ENCODE results near the gene CAMTA2. TPM values are rescaled to one million over a fixed set of nuclear protein-coding genes. Genes with fewer than 3 reads are reported as not detected.

CAMTA2 gene
- total RNA-seq, 1 experiment from 2014 or later: 51.1 TPM

GRCh38 chr17:4972752-4973151 is 14.7 kb downstream of the CAMTA2 start:
- H3K9me2 ChIP-seq (ENCODE audit: insufficient read depth): no peaks in the 10 kb centered on the region
- no TSS peak for BruUV-seq (replicated peaks)
- no peak overlapping the region for H3K27ac ChIP-seq
- ChIA-PET POLR2A (ENCODE audit: unreplicated experiment) (interaction anchor here (0.7 kb wide), 1 partner anchor 311 kb away, joined by 6 read pairs; no protein-coding TSS in a partner anchor), CTCF (no interaction called here)
- H3K4me1 ChIP-seq (replicated peaks; ENCODE audit: insufficient read depth): peaks cover 11% of the 10 kb centered on the region
- H3K27me3 ChIP-seq (ENCODE audit: insufficient read depth, low read depth): no peaks in the 10 kb centered on the region
- H3K4me2 ChIP-seq: no peak overlapping the region
- H3K4me3 ChIP-seq: no peak overlapping the region
- H2AFZ ChIP-seq: no peak overlapping the region
- peaks cover 30% of the 10 kb centered on the region; the same call in 1 of the 2 replicates for H3F3A ChIP-seq (ENCODE audit: insufficient read depth, low read depth)
- H3K9me3 ChIP-seq (ENCODE audit: insufficient read depth, low read depth): no peaks in the 10 kb centered on the region
- H3K36me3 ChIP-seq (ENCODE audit: low read depth): no peaks in the 10 kb centered on the region; the same call in 1 of the 2 replicates
- H3K79me2 ChIP-seq (ENCODE audit: low read depth): peaks cover 34% of the 10 kb centered on the region
- no peak for TF ChIP-seq EZH2 (IDR thresholded peaks at IDR 0.05; ENCODE audit: low read depth)
- TF ChIP-seq, protein P1, sequence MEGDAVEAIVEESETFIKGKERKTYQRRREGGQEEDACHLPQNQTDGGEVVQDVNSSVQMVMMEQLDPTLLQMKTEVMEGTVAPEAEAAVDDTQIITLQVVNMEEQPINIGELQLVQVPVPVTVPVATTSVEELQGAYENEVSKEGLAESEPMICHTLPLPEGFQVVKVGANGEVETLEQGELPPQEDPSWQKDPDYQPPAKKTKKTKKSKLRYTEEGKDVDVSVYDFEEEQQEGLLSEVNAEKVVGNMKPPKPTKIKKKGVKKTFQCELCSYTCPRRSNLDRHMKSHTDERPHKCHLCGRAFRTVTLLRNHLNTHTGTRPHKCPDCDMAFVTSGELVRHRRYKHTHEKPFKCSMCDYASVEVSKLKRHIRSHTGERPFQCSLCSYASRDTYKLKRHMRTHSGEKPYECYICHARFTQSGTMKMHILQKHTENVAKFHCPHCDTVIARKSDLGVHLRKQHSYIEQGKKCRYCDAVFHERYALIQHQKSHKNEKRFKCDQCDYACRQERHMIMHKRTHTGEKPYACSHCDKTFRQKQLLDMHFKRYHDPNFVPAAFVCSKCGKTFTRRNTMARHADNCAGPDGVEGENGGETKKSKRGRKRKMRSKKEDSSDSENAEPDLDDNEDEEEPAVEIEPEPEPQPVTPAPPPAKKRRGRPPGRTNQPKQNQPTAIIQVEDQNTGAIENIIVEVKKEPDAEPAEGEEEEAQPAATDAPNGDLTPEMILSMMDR (conservative IDR thresholded peaks at IDR 0.05): no peak
- no peaks in the 10 kb centered on the region for H4K20me1 ChIP-seq (ENCODE audit: insufficient read depth)
- intact Hi-C loops (cut with micrococcal nuclease; ENCODE audit: unreplicated experiment): no loop called here
- no peak for DNase-seq

GRCh38 chr17:4972322-4972721 is 15.2 kb downstream of the CAMTA2 start:
- H3K4me2 ChIP-seq: no peak overlapping the region
- no peaks in the 10 kb centered on the region; the same call in 1 of the 2 replicates for H3K36me3 ChIP-seq (ENCODE audit: low read depth)
- H3K4me1 ChIP-seq (replicated peaks; ENCODE audit: insufficient read depth): peaks cover 11% of the 10 kb centered on the region
- no peak for DNase-seq
- H3K9me2 ChIP-seq (ENCODE audit: insufficient read depth): no peaks in the 10 kb centered on the region
- CTCF ChIA-PET: no interaction called here
- H4K20me1 ChIP-seq (ENCODE audit: insufficient read depth): no peaks in the 10 kb centered on the region
- H3K4me3 ChIP-seq: no peak overlapping the region
- H3K9me3 ChIP-seq (ENCODE audit: insufficient read depth, low read depth): no peaks in the 10 kb centered on the region
- POLR2A ChIA-PET (ENCODE audit: unreplicated experiment): no interaction called here
- BruUV-seq (replicated peaks): no TSS peak
- peaks cover 30% of the 10 kb centered on the region; the same call in 1 of the 2 replicates for H3F3A ChIP-seq (ENCODE audit: insufficient read depth, low read depth)
- H3K79me2 ChIP-seq (ENCODE audit: low read depth): peaks cover 34% of the 10 kb centered on the region
- no peaks in the 10 kb centered on the region for H3K27me3 ChIP-seq (ENCODE audit: insufficient read depth, low read depth)
- H2AFZ ChIP-seq: no peak overlapping the region
- intact Hi-C loops (cut with micrococcal nuclease; ENCODE audit: unreplicated experiment): no loop called here
- no peak for TF ChIP-seq EZH2 (IDR thresholded peaks at IDR 0.05; ENCODE audit: low read depth)
- TF ChIP-seq, protein P1 (conservative IDR thresholded peaks at IDR 0.05): no peak
- no peak overlapping the region for H3K27ac ChIP-seq

GRCh38 chr17:4971826-4972225 is 15.6 kb downstream of the CAMTA2 start:
- ChIA-PET POLR2A (ENCODE audit: unreplicated experiment) (no interaction called here), CTCF (no interaction called here)
- no peak overlapping the region for H3K4me2 ChIP-seq
- H2AFZ ChIP-seq: no peak overlapping the region
- BruUV-seq (replicated peaks): no TSS peak
- no peaks in the 10 kb centered on the region; the same call in 1 of the 2 replicates for H3K36me3 ChIP-seq (ENCODE audit: low read depth)
- peaks cover 34% of the 10 kb centered on the region for H3K79me2 ChIP-seq (ENCODE audit: low read depth)
- H3K4me1 ChIP-seq (replicated peaks; ENCODE audit: insufficient read depth): peaks cover 11% of the 10 kb centered on the region
- intact Hi-C loops (cut with micrococcal nuclease; ENCODE audit: unreplicated experiment): no loop called here
- H3K9me3 ChIP-seq (ENCODE audit: insufficient read depth, low read depth): no peaks in the 10 kb centered on the region
- no peak for DNase-seq
- H3K27me3 ChIP-seq (ENCODE audit: insufficient read depth, low read depth): no peaks in the 10 kb centered on the region
- H3K27ac ChIP-seq: no peak overlapping the region
- H4K20me1 ChIP-seq (ENCODE audit: insufficient read depth): no peaks in the 10 kb centered on the region
- no peak overlapping the region for H3K4me3 ChIP-seq
- H3K9me2 ChIP-seq (ENCODE audit: insufficient read depth): no peaks in the 10 kb centered on the region
- TF ChIP-seq, protein P1 (conservative IDR thresholded peaks at IDR 0.05): no peak
- H3F3A ChIP-seq (ENCODE audit: insufficient read depth, low read depth): peaks cover 33% of the 10 kb centered on the region
